Activated T-cell treated with anti-CD3 and anti-CD28 coated beads for 48 hours (primary cell): ENCODE results near the gene HSD17B11.
"Not testable (repeated sequence)": the region's sequence is repeated elsewhere in the genome, so short reads cannot be mapped to it uniquely, and the experiment has no call there.

Experiments
- DNase-seq: peaks from one replicate; pipeline ENCODE4 v3.0.0-alpha.2; 2020; ENCODE audit warnings: low read depth

Gene HSD17B11

DNA sequence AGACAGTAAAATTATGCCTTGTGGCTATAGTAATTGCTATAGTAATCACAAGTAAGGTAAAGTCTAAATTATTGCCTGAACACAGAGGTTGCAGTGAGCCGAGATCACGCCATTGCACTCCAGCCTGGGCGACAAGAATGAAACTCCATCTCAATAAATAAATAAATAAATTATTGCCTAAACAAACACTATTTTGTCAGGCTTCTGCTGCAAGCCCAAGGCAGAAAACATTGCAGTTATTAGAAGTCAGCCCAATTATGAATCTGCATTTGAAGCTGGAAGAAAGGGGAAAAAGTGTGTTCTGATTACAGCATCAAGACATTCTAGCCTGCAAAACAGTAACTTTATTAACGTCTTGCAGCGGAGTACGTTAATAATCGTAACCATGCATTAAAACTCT, 85.4 kb downstream of the HSD17B11 start:
- DNase-seq = no peak

DNA sequence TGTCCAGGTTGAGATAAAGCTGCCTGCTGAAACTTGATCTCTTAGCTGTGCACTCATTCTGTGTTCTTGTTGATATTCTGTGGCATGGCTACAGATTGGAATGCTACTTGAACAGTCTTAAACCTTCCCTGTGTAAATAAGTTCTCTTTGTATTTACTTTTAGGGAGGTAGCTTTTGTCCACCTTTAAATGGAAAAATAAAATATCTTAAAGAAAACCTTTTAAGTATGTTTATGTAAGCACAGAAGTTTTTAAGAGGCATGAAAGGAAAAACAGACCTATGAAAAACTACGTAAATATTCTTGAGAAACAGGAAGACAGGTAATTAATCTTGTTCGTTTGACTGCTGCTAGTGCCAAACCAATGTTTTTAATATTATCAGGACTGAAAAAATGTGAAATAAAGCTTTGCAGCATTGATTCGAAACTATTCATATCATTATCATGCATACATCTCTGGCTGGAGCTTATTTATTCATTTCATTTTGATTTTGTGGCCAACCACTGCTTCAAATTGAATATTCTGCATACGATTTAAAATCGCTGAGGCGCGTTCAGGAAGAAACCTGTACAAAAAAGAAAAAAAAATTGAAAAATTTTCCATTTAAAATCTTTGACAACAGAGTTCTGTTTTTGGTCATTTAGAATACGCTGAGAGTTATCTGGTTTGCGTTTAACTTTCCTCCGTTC, 86.1 kb downstream of the HSD17B11 start:
- no peak for DNase-seq

DNA sequence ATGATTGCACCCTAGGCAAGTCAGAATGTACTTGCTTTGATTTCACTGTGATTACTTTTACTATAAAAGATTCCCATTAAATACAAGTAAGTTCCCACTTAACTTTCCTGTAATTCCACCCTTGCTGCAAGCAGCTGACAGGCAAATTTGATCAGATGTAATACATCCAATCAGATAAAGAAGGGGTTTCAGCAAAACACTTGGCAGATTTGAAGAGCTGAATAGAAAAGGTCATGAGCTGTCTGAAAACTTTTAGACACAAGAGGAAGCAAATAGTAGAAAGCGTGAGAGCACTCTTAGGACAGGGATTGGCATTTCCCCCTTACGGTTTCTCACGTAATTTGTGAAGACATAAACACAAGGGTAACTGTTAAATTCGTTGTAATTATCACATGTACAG, 91.1 kb downstream of the HSD17B11 start:
- DNase-seq = no peak

DNA sequence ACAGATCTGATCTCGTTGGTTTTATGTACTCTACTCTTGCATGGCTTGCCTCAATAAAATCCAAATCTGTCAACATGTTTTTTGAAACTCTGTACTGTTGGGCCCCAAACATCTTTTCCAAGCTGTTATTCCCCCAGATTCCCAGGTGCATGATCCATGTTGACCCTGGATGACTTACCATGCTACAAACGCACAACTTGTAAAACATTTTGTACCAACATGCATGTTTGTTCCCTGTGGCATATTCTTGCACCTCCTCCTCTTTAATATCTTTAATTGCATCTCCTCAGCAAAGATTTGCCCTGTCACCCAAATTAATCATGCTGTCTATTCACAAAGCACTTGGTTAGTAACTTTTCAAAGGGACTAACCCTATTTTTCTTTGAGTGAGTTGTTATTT, 92.6 kb downstream of the HSD17B11 start:
- no peak for DNase-seq

DNA sequence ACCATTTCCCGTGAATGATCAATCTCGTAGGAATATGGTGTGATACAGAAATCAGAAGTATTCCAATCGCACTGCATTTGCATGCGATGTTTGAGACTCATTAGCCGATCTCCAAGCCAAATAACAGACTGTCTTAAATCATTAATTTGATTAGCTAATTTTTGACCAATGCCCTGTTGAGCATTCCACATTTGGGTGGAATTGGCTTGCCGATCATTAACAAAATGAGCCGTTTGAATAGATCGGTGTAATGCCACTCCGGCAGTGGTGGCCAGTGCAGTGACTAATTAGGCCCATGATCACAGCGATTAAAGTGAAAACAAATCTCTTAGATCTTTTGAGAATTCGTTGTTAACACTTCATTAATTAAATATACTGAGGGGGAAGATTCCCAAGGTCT, 96.1 kb downstream of the HSD17B11 start:
- DNase-seq = not testable (repeated sequence)

DNA sequence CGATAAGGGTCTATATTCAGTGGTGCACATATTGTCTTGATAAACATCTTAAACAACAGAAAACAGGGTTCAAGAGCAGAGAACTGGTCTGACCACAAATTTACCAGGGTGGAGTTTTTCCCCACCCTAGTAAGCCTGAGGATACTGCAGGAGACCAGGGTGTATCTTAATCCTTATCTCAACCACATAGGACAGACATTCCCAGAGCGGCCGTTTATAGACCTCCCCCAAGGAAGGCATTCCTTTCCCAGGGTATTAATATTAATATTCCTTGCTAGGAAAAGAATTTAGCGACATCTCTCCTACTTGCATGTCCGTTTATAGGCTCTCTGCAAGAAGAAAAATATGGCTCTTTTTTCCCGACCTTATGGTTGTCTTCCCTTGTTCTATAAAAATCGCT, 97.1 kb downstream of the HSD17B11 start:
- not testable (repeated sequence) for DNase-seq

DNA sequence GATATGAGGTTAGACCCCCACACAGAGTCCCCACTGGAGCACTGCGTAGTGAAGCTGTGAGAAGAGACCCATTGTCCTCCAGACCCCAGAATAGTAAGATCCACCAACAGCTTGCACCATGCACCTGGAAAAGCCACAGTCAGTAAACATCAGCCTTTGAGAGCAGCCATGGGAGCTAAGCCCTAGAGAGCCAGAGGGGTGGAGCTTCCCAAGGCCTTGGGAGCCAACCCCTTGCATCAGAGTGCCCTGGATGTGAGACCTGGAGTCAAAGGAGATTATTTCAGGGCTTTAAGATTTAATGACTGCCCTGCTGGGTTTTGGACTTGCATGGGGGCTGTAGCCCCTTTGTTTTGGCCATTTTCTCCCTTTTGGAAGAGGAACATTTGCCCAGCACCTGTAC, 104.0 kb downstream of the HSD17B11 start:
- DNase-seq = no peak
